GM21529 (cell line): Measurements from ENCODE around the gene WBP2.

Source experiments
- ATAC-seq: cut with Tn5 transposase; IDR thresholded peaks from one replicate; pipeline ENCODE4 v1.9.1; 2021; ENCODE audit not compliant: unreplicated experiment

The WBP2 gene

DNA sequence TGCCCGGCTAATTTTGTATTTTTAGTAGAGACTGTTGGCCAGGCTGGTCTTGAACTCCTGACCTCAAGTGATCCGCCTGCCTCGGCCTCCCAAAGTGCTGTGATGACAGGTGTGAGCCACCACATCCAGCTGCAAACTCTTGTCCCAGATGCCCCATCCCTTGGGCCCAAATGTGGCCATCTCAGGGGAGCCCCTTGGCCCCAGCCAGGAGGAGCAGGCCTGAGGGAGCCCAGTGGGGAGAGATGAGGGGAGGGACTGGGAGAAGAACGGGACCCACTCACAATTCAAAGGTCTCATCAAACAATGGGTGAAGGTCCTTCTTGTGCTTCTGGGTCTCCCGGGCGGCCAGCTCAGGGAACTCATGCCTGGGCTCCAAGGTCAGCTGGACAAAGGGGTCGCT lies 25.4 kb downstream of the WBP2 start:
- ATAC-seq, result no peak

DNA sequence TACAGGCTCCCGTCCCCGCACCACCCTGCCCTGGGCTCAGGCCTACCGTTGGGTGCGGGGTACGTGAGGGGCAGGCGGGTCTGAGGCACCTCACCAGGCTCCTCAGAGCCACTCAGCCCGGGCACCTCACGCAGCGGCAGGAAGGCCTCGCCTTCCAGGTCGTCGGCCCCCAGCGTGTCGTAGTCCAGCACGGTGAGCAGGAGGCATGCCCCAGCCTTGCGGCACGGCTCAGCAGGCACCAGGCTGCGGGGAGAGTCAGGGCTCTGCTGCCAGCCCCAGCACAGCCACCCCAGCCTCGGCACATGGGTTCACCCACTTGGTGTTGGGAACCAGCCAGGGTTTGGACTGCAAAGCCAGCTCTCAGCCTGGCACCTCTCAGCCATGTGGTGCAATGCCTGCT lies 26.4 kb downstream of the WBP2 start:
- no peak for ATAC-seq

DNA sequence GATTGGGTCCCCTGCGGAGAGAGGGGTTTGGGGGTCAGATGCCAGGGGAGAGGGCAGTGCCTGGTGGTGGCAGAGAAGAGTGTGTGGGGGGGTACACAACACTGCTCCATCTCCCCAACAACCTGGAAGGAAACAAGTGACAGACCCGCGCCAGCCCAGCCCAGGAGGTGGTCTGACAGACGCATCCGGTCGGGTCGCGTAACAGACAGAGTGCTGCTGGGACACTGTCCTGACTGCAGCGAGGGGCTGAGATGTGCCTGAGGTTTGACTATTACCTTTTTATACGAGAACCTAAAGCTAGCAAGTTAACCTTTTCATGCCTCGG lies 27.1 kb downstream of the WBP2 start:
- ATAC-seq, result no peak

DNA sequence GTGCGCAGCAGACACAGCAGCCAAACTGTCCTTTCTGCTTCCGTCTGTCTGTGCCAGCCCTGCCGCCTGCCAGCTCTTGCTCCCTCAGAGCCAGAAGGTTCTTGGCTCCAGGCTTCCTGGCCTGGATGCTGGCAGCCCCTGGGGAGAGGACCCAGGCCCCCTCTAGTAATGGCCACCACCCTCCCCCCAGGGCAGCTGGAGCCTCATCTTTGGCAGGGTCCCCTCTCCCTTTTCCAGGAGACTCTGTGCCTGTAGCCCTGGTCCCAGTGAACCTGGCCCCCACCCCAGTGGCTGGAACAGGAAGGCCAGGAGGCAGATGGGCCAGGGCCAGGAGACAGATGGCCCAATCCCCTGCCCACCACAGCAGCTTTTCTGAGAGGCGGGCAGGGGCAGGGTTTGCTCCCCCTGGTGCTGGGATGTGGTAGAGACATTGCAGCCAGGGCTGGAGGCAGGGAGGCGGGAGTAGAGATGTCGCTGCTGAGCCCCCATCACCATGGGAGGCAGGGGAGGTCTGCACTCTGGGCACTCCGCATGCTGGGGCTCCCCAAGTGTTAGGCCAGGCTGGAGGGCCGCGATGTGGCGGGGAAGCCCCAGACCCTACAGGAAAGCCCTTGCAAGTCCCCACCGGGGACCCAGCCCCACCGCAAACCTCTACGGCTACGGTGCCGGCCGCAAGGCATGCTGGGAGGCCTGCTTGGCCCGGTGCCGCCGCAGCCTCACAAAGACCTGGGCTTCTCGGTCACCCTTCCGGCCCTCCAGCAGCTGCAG lies 27.6 kb downstream of the WBP2 start:
- ATAC-seq, result peak; percentile 46

DNA sequence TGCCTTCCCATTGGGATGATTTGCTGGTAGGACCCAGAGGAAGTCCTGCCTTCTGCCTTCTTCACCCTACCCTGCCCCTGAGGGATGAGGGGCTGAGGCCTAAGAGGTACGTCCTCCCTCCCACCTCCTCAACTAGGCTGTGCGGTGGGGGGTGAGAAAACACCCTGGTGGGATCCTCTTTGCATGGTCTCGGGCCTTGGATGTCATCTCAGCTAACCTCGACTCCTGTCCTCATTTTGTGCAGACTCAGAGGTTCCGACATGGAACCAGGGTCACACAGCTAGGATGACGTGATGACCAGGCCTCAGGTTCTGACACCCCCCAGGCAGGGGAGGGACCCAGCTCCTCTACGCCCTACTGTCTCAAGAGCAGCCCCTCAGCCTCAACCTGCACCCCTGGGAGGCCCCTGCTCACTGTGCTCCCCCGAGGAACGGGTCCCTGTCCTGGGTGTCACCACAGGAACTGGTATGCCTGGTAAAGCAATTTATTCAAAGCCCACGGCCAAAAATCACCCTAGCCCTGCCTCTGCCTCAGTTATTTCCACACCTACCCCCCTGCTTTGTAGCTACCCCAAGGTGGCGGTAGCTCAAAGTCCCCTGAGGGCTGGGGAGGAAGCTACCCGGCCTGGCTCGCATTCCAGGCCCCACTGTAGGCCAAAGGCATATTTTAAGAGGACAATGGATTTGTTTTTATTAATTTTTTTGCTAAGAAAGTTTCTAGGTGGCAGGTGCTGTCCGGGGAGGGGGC lies 28.4 kb downstream of the WBP2 start:
- ATAC-seq, result no peak

DNA sequence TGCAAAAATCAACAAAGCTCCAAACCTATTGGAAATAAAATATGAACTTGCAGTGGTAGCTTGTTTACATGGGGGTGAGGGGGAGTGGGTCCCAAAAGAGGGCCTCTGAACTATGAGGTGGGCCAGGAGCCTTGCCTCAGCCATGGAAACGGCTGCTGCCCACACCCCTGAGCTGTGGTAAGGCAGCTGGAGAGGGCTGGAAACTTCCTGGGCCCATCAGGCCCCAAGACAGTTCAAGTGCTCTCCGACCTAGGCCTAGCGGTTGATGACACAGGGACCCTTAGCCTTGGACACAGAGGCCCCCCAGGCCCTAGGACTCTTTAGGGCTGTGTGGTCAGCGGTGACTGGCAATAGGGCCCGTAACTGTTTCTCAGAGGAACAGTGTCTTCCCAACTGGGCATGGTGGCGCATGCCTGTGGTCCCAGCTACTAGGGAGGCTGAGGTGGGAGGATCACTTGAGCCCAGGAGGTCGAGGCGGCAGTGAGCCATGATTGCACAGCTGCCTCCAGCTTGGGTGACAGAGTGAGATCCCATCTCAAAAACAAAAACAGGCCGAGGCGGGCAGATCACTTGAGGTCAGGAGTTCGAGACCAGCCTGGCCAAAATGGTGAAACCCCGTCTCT lies 29.3 kb downstream of the WBP2 start:
- ATAC-seq, result no peak

DNA sequence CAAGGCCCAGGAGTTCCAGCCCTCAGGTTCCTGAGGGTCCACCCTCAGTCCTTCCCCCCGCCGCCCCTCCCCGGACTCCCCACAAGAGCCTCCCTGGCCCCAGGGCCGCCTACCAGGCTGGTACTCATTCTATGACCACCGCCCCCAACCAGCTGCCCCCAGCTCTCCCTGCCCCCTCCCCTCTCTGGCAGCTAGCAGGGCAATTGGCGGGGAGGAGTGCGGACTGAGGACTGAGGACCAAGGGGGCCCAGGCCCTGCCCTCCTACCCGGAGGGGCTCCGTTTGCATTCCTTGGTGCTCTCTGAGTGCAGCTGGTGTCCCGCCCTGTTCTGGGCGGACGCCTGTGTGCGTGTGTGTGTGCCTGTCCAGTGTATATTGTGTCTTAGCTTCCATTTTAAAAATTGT lies 30.0 kb downstream of the WBP2 start:
- ATAC-seq, result no peak

DNA sequence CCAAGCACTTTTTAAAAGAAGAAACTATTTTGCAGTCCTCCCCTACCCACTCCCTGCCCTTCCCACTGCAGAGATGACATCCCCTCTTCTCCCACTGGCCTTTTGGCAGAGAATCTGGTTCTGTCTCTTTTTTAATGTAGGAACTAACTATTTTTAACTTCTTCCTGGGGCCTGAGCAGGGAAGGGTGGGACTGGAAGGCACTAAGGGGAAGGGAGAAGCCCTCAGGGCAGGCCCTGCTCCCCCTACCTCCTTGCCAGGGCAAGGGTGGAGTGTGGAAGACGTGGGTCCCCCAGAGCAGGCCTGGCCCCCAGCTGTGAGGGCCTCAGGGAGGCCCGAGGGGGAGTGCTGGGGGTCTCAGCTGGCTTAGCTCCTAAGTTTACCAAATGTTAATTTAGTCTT lies 30.5 kb downstream of the WBP2 start:
- no peak for ATAC-seq

DNA sequence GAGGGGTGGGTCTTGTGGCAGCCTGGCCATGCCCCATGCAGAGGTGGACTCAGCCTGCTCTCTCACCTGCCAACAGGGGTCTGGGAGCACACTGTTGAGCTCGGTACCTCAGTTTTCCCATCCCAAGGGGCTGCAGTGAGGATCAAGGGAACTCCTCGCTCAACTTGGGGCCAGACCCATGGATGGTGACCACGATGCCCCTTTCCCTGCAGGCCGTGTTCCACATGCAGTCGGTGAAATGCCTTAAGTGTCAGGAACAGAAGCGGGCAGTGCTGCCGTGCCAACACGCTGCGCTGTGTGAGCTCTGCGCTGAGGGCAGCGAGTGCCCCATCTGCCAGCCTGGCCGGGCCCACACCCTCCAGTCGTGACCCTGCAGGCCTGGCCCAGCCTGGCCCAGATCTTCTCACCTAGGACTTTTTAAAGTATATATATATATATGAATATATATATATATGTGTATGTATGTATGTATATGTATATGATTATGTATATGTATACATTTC lies 31.0 kb downstream of the WBP2 start:
- no peak for ATAC-seq

DNA sequence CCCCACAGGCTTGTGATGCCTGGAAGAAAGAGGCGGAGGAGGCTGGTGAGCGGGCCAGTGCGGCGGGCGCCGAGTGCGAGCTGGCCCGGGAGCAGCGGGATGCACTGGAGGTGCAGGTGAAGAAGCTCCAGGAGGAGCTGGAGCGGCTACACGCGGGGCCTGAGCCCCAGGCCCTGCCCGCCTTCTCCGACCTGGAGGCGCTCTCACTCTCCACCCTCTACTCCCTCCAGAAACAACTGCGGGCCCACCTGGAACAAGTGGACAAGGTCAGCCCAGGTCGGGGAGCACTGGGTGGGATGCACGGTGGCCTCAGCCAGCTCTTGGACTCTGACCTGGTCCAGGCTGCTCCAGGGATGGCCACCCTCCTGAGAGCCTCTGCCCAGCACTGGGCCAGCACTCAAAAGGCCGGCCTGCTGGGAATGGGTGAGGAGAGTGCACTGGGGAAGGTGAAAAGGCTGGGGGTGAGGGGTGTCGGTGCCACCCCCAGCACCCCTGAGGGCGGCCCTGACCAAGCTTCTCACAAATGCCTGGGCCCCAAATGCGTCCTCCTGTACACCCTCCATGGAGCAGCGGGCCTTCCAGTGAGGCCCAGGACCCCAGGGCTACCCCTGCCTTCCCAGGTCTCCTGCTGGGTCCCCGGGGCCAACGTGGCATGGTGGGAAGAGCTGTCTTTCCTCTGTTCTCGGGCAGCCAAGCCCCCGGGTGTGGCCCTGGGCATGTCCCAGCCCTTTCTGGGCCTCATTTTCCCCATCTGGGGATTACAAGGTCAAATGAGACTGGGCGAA lies 31.7 kb downstream of the WBP2 start:
- ATAC-seq, result no peak

DNA sequence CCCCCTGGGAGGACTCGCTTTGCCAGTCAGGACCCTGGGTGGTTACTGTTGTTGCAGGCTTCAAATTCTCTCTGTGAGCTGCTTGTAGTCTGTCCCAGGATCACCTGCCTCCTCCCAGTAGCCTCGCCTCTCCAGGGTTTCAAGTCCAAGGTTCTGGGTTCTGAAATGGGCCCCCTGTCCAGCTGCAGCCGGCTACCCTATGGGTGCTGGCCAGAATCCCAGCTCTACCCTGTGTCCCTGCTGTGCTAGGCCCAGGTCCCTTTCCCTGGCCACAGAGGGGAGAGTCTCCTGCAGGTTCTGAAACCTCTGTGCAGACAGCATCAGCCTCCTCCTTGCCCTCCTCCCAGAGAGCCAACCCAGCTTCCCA lies 32.4 kb downstream of the WBP2 start:
- no peak for ATAC-seq

DNA sequence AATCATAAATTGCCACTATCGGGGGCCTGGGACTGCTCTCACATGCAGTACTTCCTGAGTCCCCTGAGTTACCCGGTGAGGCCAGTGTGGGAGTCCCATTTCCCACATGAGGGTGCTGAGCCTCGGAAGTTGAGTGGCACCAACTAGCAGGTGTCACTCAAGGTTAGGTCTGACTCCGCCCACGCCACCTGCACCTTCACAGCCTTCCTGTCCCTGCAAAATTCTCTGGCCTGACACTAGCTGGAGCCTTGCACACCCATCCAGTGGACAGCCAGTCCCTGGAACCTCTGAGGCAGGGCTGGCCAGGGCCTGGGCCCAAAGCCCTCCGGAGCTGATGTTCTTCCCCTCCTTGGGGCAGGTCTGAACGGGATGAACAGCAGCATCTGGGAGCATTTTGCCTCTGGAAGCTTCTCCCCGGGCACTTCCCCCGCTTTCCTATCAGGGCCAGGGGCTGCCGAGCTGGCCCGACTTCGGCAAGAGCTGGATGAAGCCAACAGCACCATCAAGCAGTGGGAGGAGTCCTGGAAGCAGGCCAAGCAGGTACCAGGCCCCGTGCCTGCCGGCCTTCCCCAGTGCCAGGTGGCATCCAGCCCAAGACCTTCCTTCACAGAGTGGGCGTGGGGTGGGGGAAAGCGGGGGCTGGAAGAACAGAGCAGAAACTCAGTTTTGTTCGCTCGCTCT lies 32.9 kb downstream of the WBP2 start:
- no peak for ATAC-seq

DNA sequence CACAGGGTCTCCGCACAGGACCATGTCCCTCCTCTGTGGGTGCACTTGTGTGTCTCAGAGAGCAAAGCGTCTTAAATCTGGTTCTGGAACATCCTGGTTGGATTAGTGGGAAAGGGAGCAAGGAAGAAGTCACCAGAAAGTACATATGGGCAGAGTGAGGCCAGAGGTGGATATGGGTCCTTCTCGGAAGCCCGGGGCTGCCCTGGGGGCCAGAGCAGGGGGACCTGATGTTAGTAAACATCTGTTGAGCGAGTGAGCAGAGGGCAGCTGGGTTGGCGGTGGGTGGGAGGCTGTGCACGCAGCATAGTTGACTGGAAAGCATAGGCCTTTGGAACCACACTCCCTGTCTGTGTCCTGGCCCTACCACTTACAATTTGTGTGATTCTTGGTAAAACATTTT lies 33.6 kb downstream of the WBP2 start:
- ATAC-seq, result no peak

DNA sequence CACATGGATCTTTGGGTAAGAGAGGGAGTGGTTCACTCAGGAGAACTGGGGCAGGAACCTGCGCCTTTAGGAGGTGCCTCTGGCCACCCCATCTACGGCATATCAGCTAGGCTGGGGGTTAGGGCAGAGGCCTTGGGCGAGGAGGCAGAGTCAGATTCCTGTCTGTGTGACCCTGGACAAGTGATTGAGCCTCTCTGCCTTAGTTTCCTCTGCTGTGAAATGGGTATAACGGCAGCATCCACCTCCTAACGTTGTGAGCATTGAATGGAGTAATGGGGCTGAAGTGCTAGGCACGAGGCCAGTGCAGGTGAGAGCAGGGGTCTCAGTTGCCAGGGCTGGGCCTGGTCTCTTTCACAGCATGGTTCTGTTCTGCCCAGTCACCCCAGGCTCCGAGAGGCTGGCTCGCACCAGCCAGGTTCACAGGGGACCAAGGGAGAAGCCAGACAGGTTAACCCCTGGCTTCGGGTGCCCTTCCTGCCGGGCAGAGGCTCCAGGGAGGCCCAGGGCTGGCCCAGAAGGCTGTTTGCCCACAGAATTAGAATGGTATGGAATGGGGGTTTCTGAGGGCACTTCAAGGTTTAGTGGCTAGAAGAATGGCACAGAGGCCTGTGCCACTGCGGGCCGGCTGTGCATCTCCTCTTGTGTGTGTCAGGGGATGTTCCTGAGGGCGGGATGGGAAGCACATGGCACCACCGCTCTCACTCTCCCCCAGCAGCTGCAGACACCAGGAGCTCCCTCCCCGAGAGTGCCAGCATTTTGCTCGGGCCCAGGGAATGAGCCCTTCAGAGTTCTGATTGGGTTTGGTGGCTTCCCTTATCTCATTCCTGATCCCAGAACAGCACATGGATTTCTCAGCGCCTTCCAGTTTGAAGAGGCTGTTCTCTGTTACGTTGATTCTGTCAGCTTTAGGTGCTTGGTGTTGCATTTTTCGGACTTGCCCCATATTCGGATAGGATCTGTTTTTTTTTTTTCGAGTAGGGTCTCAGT lies 34.7 kb downstream of the WBP2 start:
- ATAC-seq, result no peak

DNA sequence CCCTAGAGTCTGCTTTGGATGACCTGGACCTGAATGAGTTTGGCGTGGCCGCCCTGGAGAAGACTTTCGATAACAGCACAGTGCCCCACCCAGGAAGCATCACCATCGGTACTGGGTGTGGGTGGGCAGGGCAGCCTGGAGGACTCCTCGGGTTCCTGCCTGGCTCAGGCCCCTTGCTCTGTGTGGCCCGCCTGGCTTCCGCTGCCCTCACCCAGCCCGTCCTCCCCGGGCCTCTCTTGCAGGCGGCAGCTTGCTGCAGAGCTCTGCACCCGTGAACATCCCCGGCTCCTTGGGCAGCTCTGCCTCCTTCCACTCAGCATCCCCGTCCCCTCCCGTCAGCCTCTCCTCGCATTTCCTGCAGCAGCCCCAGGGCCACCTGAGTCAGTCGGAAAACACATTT lies 35.5 kb downstream of the WBP2 start:
- ATAC-seq, result no peak

DNA sequence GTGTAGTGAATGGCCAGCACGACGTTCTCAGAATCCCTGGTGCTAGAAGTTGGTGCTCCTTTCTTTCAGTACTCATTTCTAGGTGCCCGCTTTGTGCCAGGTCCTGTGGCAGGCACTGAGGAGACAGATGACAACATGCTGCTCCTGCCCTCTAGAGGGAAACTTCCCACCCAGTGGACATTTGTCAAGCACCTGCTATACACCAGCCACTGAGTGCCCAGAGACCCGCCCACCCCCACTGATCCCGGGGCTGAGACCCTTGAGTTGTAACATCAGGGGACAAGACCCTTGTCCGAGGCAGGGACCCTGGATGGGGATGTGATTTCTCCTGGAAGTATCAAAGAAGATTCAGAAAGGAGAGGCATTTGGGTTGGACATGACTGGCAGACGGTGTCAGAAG lies 36.0 kb downstream of the WBP2 start:
- ATAC-seq, result no peak

DNA sequence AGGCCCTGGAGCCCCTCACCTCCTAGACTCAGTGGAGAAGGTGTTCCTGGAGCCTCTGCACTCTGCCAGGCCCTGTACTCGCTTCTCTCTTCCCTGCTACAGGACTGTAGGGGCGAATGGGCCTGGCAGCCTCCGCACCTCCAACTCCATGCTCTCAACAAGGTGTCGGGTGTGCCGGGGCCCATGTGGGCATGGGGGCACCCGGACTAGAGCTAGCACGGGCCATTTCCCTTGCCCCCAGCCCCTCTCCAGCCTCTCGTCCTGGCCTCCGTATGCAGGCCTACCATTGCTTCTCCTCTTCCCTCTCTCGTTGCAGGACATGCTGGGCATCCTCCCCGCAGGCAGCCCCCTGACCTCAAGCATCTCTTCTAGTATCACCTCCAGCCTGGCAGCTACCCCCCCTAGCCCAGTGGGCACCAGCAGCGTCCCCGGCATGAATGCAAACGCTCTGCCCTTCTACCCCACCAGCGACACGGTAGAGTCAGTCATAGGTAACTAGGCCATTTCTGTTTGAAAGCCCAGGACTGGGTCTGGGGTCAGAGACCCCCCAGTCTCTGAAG lies 36.7 kb downstream of the WBP2 start:
- ATAC-seq, result no peak

DNA sequence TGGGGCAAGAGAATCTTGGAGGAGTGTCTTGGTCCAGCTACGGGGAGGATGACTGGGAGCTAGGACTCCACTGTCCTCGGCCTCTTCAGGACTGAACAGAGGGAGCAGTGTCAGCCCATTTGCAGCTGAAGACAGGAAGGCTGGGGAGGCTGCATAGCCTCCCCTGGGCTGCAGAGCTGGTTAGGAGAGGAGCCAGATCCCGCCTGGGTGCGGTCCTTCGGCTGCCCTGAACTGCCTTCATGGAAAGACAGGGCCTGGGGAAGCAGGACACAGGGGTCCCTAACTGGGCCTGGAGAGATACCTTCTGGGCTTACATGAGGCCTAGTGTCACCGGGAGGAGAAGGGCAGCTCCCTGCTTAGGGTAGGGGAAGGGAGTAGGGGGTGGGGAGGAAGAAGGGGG lies 37.6 kb downstream of the WBP2 start:
- ATAC-seq, result no peak

DNA sequence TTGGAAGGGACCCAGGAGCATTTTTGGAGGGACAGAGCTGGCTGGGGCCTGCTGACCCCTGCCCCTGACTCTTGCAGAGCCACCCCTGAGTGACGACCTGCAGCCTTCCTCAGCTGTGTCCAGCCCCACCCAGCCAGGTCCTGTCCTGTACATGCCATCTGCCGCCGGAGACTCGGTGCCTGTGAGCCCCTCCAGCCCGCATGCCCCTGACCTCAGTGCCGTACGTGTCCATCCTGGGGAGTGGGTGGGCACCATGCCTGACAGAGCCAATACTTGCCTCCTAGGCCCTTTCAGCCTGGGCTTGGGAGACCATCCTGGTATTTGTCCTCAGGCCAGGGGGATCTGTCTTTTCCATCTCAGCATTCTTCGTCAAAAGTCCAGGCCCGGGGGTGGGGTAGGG lies 38.4 kb downstream of the WBP2 start:
- no peak for ATAC-seq
